Endothelial cell of umbilical vein (primary cell): ENCODE results near the gene PADI6. TPM values are rescaled to one million over a fixed set of nuclear protein-coding genes. Genes with fewer than 3 reads are reported as not detected.

Experiments
- BruUV-seq: library from RNA; stranded (reverse); fragments of 400-500 nt; replicated peaks from 2 replicates; lab custom pipeline; 2021; lab: Mats Ljungman, UMichigan
- CTCF ChIA-PET: fragments of 300-600, 350-600 bp; sonication (Branson Sonifier 250); formaldehyde crosslinking; loops from one replicate; lab custom pipeline; 2021; ENCODE audit warnings: antibody characterized with exemption, inconsistent platforms; lab: Charles Lee
- POLR2A ChIA-PET: fragments of 300-600, 350-600 bp; sonication (Branson Sonifier 250); formaldehyde crosslinking; loops from one replicate; lab custom pipeline; 2021; ENCODE audit warnings: antibody characterized with exemption, inconsistent platforms; lab: Charles Lee
- DNase-seq: peaks from one replicate; pipeline ENCODE4 v3.0.0-alpha.2; 2011; ENCODE audit warnings: low read depth, low spot score
- FAIRE-seq: peaks from 2 replicates; lab custom pipeline; 2011; peaks lifted over from hg19 to GRCh38; lab: Jason Lieb, UNC
- H2AFZ ChIP-seq: 2 replicates; pipeline ENCODE4 v1.6.0; 2012; ENCODE audit warnings: low read depth, low read length, control low read depth, inconsistent platforms
- H3K27ac ChIP-seq: 2 replicates; pipeline ENCODE4 v1.5.1; 2011; ENCODE audit warnings: low read depth, mild to moderate bottlenecking, control low read depth, low read length, moderate library complexity; ENCODE audit not compliant: insufficient read depth
- H3K27me3 ChIP-seq, 2 experiments: 2 replicates each; pipeline versions ENCODE4 v1.6.0 to v1.6.1; 2011; ENCODE audit warnings: low read length in 2 of 2, mixed read lengths in 1 of 2; ENCODE audit not compliant: control insufficient read depth in 2 of 2, insufficient read depth in 2 of 2
- H3K36me3 ChIP-seq, 2 experiments: 2 replicates in 1 of 2; 3 replicates in 1 of 2; pipeline ENCODE4 v1.5.1; 2011; ENCODE audit warnings: low read length in 2 of 2, mild to moderate bottlenecking in 1 of 2, moderate library complexity in 1 of 2; ENCODE audit not compliant: control insufficient read depth in 2 of 2, insufficient read depth in 2 of 2; ENCODE audit errors: extremely low read depth in 1 of 2
- H3K4me1 ChIP-seq: 3 replicates; pipeline ENCODE4 v1.5.1; 2011; ENCODE audit warnings: mild to moderate bottlenecking, low read length; ENCODE audit not compliant: control insufficient read depth, insufficient read depth; ENCODE audit errors: extremely low read depth
- H3K4me2 ChIP-seq: 2 replicates; pipeline ENCODE4 v1.6.1; 2011; ENCODE audit warnings: low read length, control low read depth, mixed read lengths; ENCODE audit not compliant: insufficient read depth
- H3K4me3 ChIP-seq, 3 experiments: fragments of 200-600 bp in 1 of 3; sonication (generic), shearing (Covaris generic) in 1 of 3; replicated peaks in 1 of 3; 2 replicates each; pipeline ENCODE4 v1.5.1; 2011 to 2016; ENCODE audit warnings: control low read depth in 3 of 3, low read length in 3 of 3, mild to moderate bottlenecking in 2 of 3, inconsistent platforms in 1 of 3, low read depth in 1 of 3, moderate library complexity in 1 of 3; ENCODE audit not compliant: insufficient read depth in 1 of 3
- H3K79me2 ChIP-seq: 2 replicates; pipeline ENCODE4 v1.6.0; 2012; ENCODE audit warnings: low read length, inconsistent platforms; ENCODE audit not compliant: control insufficient read depth, insufficient read depth
- H3K9ac ChIP-seq: replicated peaks from 2 replicates; pipeline ENCODE3; 2011; ENCODE audit warnings: low read length, control low read depth; ENCODE audit not compliant: insufficient read depth; ENCODE audit errors: extremely low read depth
- H3K9me1 ChIP-seq: replicated peaks from 3 replicates; pipeline ENCODE4 v1.6.0; 2011; ENCODE audit warnings: mild to moderate bottlenecking, low read length; ENCODE audit not compliant: control insufficient read depth, insufficient read depth; ENCODE audit errors: extremely low read depth
- H3K9me3 ChIP-seq: replicated peaks from 2 replicates; pipeline ENCODE4 v1.5.1; 2012; ENCODE audit warnings: low read length, inconsistent platforms; ENCODE audit not compliant: control insufficient read depth, insufficient read depth
- H4K20me1 ChIP-seq: replicated peaks from 2 replicates; pipeline ENCODE3; 2011; ENCODE audit warnings: mild to moderate bottlenecking, low read length; ENCODE audit not compliant: control insufficient read depth, insufficient read depth; ENCODE audit errors: extremely low read depth
- EZH2 ChIP-seq: IDR thresholded peaks from 2 replicates; pipeline ENCODE4 v1.6.1; 2012; ENCODE audit warnings: borderline replicate concordance, low read depth, mild to moderate bottlenecking, moderate library complexity, low read length, inconsistent platforms; ENCODE audit not compliant: severe bottlenecking
- FOS ChIP-seq: IDR thresholded peaks from 2 replicates; pipeline ENCODE4 v1.6.1; 2011; ENCODE audit warnings: mild to moderate bottlenecking, low read length, moderate library complexity, borderline replicate concordance; ENCODE audit not compliant: insufficient read depth
- GATA2 ChIP-seq: IDR thresholded peaks from 2 replicates; pipeline ENCODE4 v1.7.0; 2011; ENCODE audit warnings: low read depth, mild to moderate bottlenecking, moderate library complexity, mixed read lengths, low read length; ENCODE audit not compliant: insufficient read length, insufficient read depth
- JUN ChIP-seq: IDR thresholded peaks from 2 replicates; pipeline ENCODE4 v1.6.1; 2011; ENCODE audit warnings: borderline replicate concordance, low read depth; ENCODE audit not compliant: insufficient read length, insufficient read depth
- MAX ChIP-seq: IDR thresholded peaks from 2 replicates; pipeline ENCODE4 v1.6.1; 2011; ENCODE audit not compliant: insufficient read depth, insufficient read length
- MYC ChIP-seq: IDR thresholded peaks from one replicate; pipeline ENCODE4 v1.6.1; 2011; ENCODE audit warnings: mild to moderate bottlenecking, low read depth, low read length
- POLR2A ChIP-seq: IDR thresholded peaks from 2 replicates; pipeline ENCODE4 v1.6.1; 2012; ENCODE audit warnings: low read depth, mild to moderate bottlenecking, control low read depth, low read length
- POLR2AphosphoS5 ChIP-seq: IDR thresholded peaks from 2 replicates; pipeline ENCODE4 v1.6.1; 2012; ENCODE audit warnings: low read depth, mild to moderate bottlenecking, control low read depth, low read length, moderate library complexity; ENCODE audit not compliant: insufficient read depth
- dilution Hi-C: fragments of 300-500 bp; cut with MboI; formaldehyde crosslinking; loops from one replicate; pipeline ENCODE4 v1.15.0; 2019; ENCODE audit warnings: low sequenced_read_pairs; ENCODE audit not compliant: extremely low pct_ligation_motif_present
- intact Hi-C: fragments of 100-400 bp; cut with micrococcal nuclease; formaldehyde crosslinking; loops from one replicate; pipeline ENCODE4 v1.10.0; 2022
- polyA plus RNA-seq, 4 experiments: library from polyadenylated mRNA; depleted of rRNA in 3 of 4; stranded (reverse) in 3 of 4; unstranded in 1 of 4; fragments of >200 nt; gene quantifications; 2 replicates each; pipeline versions ENCODE4 v1.2.1 to v1.2.3, GENCODE V29; 2011 to 2012; ENCODE audit warnings: missing spikeins in 1 of 4
- total RNA-seq: library from RNA; stranded (reverse); gene quantifications from 2 replicates; pipeline ENCODE4 v1.2.3, GENCODE V29; 2021
- TF ChIP-seq, protein P1 (sequence below), 2 donors: IDR thresholded peaks; 1 replicate in 1 of 2; 2 replicates in 1 of 2; pipeline ENCODE4 v1.5.1; 2011; ENCODE audit warnings: low read length in 2 of 2, mild to moderate bottlenecking in 2 of 2, moderate library complexity in 2 of 2, control low read depth in 1 of 2, inconsistent platforms in 1 of 2, low read depth in 1 of 2; ENCODE audit not compliant: insufficient read depth in 1 of 2; ENCODE audit errors: extremely low read depth in 1 of 2

The PADI6 gene
- total and polyA plus RNA-seq, 2 donors (not counting 3 experiments of a cell fraction or from before 2014, with no cell fraction given), result not detected

DNA sequence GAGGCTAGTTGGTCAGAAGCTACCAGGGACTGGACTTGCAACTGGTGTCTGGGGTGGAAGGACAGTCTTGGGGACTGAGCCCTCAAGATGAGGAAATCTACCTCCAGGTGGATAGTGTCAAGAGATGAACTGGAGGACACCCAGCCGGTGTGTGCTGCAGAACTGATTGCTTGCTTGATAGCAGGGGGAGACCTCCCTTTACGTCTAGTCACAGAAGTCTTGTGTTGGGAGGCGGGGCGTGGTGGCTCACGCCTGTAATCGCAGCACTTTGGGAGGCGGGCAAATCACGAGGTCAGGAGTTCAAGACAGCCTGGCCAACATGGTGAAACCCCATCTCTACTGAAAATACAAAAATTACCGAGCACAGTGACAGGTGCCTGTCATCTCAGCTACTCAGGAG lies 62.6 kb downstream of the PADI6 start:
- H2AFZ ChIP-seq, result no peak overlapping the region
- peaks cover 84% of the 10 kb centered on the region for H3K79me2 ChIP-seq
- FAIRE-seq (no peak), DNase-seq (no peak)
- intact Hi-C loops, result loop anchor here (10.0 kb wide), 1 partner anchor 380 kb away; the partner anchor contains the start of gene SDHB
- H3K9me1 ChIP-seq, result no peaks in the 10 kb centered on the region
- peaks cover 9% of the 10 kb centered on the region for H3K4me1 ChIP-seq
- no peaks in the 10 kb centered on the region for H3K27me3 ChIP-seq
- no peak overlapping the region for H3K27ac ChIP-seq
- ChIA-PET POLR2A (no interaction called here), CTCF (interaction anchor here (1.6 kb wide), 1 partner anchor 172 kb away, joined by 3 read pairs; no protein-coding TSS in a partner anchor)
- H3K4me3 ChIP-seq, result no peak overlapping the region
- H3K4me2 ChIP-seq, result no peak overlapping the region
- no peak for TF ChIP-seq MAX
- TF ChIP-seq GATA2, result no peak
- TF ChIP-seq POLR2AphosphoS5, result no peak
- no peak for TF ChIP-seq POLR2A
- TF ChIP-seq, protein P1, sequence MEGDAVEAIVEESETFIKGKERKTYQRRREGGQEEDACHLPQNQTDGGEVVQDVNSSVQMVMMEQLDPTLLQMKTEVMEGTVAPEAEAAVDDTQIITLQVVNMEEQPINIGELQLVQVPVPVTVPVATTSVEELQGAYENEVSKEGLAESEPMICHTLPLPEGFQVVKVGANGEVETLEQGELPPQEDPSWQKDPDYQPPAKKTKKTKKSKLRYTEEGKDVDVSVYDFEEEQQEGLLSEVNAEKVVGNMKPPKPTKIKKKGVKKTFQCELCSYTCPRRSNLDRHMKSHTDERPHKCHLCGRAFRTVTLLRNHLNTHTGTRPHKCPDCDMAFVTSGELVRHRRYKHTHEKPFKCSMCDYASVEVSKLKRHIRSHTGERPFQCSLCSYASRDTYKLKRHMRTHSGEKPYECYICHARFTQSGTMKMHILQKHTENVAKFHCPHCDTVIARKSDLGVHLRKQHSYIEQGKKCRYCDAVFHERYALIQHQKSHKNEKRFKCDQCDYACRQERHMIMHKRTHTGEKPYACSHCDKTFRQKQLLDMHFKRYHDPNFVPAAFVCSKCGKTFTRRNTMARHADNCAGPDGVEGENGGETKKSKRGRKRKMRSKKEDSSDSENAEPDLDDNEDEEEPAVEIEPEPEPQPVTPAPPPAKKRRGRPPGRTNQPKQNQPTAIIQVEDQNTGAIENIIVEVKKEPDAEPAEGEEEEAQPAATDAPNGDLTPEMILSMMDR (IDR thresholded peaks at IDR 0.05; ENCODE audit: extremely low read depth in 1 of 2, insufficient read depth in 1 of 2, low read depth in 1 of 2, low read length in 2 of 2), result no peak
- no peak for TF ChIP-seq MYC
- TF ChIP-seq EZH2, result no peak
- TF ChIP-seq JUN, result no peak
- no peak for TF ChIP-seq FOS
- dilution Hi-C loops, result no loop called here
- peaks cover 12% of the 10 kb centered on the region for H4K20me1 ChIP-seq
- H3K9ac ChIP-seq, result no peak overlapping the region
- no peaks in the 10 kb centered on the region for H3K9me3 ChIP-seq
- no TSS peak for BruUV-seq
- H3K36me3 ChIP-seq, result peaks cover 5 to 16% of the 10 kb centered on the region in 2 experiments
